Activated T-cell treated with anti-CD3 and anti-CD28 coated beads for 1 hour (primary cell): ENCODE measurements around the gene FNBP1.
A peak's percentile ranks its signal among the peaks of the same experiment; 100 is the strongest.
"Not testable (repeated sequence)": the region's sequence is repeated elsewhere in the genome, so short reads cannot be mapped to it uniquely, and the experiment has no call there.

Source experiments
- DNase-seq: peaks from one replicate; pipeline ENCODE4 v3.0.0-alpha.2; 2020; ENCODE audit warnings: low read depth

The FNBP1 gene

GRCh38 chr9:129953736-129954135 is 89.3 kb downstream of the FNBP1 start:
- DNase-seq = no peak

DNA sequence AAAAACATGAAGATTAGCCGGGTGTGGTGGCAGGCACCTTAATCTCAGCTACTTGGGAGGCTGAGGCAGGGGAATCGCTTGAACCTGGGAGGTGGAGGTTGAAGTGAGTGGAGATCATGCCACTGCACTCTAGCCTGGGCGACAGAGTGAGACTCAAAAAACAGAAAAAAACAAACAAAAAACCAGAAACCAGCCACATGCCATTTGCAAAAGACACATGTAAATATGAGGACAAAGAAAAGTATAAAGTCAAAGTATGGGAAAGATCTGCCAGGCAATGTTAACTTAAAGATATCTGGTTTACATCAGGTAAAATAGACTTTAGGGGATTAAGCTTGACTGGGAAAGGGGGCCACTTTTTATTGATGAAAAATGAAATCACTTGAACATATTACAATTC is 90.7 kb downstream of the FNBP1 start:
- DNase-seq = no peak

DNA sequence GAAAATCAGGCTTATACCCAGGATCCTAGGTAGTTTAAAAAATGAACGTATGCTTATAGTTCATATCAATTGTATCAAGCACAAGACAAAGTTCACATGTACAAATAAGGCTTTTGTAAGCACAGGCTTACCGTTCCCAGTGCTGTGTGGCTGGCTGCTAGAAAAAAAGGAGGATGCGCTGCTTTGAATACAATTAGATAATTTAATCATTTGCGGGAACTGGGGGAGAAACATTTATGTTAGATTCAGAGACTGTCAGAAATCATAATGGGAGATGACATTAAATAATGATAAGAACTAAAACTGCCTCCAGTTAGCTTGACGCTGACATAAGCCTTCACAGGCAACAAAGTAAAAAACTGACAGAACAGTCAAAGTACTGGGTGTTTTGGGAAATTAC is 93.2 kb downstream of the FNBP1 start:
- DNase-seq = no peak

DNA sequence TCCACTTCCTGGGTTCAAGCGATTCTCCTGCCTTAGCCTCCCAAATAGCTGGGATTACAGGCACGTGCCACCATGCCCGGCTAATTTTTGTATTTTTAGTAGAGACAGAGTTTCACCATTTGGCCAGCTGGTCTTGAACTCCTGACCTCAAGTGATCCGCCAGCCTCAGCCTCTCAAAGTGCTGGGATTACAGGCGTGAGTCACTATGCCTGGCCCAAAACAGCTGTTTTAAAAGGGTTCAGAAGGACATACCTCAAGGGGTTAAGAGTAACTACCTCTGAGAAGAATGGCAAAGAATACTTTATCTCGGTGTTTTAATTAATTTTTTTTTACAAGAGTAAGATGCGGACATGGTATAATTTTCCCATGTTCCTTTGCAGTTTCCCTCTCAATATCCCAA is 94.4 kb downstream of the FNBP1 start:
- DNase-seq = not testable (repeated sequence)

- DNase-seq = no peak
Observed at GRCh38 chr9:129946246-129946995, 96.6 kb downstream of the FNBP1 start.

- no peak for DNase-seq
Observed at GRCh38 chr9:129945314-129945713, 97.7 kb downstream of the FNBP1 start.

- DNase-seq = peak; percentile 11
Observed at GRCh38 chr9:129944506-129945116, 98.4 kb downstream of the FNBP1 start.

DNA sequence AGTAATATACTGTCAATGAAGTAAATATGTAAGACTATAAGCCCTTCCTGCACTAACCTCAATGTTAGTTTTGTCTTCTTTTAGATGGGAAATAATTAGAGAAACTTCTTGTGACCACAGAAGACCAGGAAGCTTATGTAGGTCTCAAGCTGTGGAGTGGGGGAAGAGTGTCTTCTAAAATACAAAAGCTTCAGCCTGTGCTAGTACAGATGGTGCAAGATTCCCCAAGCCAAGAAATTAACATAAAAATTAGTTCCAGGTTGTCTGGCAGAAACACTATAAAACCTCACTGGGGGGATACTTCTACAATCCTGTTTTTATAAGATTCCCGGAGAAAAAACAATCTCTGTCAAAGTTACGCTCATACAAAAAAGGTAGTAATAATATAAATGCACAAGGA is 103.6 kb downstream of the FNBP1 start:
- no peak for DNase-seq

DNA sequence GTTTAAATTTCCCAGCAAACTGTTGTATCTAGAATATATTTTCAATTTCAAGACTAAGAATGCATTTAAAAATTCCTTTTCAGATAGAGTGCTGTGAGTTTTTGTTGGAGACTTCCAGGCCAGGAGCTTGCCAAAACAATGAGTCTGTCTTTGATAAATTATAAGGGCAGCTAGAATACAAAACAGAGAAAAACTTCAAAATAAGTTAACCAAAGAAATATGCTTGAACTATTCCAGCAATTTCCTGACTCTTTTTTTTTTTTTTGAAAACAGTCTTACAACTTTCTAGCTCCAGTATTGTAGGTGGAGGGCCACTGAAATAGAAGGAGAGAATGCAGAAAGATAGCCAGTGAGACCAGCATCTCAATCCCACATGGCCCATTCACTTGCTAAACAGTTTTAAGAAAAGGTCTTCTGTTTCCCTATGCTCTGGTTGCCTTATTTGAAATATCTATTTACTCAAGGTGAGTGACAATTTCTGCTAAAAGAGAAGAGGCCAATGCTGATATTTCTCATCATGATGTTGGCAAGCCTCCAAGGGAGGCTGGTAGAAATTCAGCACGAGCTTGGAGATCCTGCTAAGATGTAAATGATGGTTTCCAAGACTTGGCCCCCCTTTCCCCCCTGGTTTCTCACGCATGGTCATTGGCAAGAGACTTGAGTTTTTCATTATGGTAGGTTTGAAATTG is 104.6 kb downstream of the FNBP1 start:
- DNase-seq = no peak

- not testable (repeated sequence) for DNase-seq
Observed at GRCh38 chr9:129937879-129938278, 105.1 kb downstream of the FNBP1 start.

DNA sequence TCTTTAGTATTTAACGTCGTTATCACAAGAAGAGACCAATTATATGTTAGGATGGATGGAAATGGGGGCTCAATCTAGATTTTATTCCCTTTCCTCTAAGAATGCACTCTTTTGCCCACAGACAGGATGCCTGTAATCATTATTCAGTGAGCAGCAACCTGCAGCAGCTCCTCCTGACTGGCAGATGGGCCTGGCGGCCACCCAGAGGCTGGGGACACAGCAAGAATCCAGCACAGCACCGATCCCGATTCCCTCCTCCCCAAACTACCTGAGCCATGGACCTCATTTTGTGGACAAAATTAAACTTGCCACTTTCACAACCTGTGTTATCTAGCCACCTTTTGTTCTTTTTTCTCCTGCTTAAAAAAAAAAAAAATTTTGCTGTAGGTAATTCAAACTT is 106.8 kb downstream of the FNBP1 start:
- DNase-seq = no peak

- no peak for DNase-seq
Observed at GRCh38 chr9:129934780-129935179, 108.2 kb downstream of the FNBP1 start.

GRCh38 chr9:129934041-129934591 is 108.9 kb downstream of the FNBP1 start:
- no peak for DNase-seq

GRCh38 chr9:129933185-129934040 is 109.6 kb downstream of the FNBP1 start:
- DNase-seq = no peak

DNA sequence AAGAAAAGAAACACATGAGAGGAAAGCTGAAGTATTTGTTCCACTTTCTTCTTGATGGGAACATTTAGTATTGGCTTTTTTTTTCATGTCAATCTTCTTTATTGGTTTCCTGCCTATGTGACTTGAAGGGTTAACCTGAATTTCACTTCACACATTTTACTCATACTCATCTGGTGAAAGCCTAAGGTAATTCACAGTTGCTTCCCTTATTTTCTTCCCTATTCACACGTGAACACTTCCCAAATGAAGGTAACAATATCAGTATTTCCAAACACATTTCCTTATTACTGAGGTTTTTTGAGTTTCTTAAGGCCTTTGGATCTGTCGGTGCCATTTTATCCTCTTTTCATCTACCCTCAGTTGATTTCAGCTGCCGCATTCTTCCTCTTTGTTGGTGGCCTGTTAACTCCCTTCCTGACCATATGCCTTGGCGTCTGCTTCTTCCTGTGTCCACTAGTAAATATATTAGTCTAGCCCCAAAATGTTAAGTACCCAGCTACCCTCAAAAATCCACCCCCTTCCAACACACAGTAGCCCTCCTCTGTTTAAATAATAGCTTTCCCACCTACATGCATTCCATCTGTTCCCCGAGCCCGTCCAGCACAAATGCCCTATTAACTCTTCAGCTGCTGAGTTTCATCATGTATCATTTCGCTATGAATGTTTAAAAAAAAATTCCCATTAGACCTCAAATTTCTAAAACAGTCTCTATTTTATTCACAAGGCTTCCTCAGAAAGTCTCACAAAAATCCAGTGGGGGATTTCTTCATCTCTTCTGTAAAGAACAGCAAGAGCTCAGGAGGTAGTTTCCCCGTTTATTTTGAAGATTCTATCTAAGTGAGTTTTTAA is 110.5 kb downstream of the FNBP1 start:
- no peak for DNase-seq

DNA sequence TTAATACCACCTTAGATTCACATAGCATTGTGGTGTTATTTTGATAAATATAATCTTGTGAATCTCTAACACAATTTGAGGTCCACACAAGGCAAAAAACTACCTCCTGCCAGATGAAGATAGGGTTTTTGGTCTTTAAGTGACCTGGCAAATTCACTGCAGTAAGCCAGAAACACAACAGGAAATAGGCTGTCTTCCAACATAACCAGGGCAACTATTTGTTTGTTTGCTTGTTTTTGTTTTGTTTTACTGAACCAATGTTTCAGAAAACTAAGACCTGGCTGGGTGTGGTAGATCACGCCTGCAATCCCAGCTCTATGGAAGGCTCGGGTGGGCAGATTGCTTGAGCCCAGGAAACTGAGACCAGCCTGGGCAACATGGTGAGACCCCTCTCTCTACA is 112.2 kb downstream of the FNBP1 start:
- no peak for DNase-seq

GRCh38 chr9:129929496-129930125 is 113.4 kb downstream of the FNBP1 start:
- DNase-seq = no peak

DNA sequence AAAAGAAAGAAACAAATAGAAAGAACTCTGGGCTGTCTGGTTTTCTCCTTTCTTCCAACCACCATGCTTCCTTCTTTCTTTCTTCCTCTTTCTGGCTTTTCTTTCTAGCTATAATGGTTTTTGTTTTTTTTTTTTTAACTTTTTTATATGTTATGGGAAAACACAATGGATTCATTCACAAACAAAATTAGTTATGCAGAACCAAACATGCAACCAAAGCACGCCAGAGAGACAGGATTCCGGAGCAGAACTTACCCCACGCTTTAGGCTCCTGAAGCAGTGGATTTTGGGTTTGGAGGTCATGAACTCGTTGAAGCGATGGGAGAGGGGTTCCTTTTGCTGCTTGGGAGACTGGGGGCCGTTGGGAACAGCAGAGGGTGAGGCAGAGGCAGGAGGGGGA is 119.4 kb downstream of the FNBP1 start:
- DNase-seq = no peak

- DNase-seq = no peak
Observed at GRCh38 chr9:129921905-129922304, 121.1 kb downstream of the FNBP1 start.

DNA sequence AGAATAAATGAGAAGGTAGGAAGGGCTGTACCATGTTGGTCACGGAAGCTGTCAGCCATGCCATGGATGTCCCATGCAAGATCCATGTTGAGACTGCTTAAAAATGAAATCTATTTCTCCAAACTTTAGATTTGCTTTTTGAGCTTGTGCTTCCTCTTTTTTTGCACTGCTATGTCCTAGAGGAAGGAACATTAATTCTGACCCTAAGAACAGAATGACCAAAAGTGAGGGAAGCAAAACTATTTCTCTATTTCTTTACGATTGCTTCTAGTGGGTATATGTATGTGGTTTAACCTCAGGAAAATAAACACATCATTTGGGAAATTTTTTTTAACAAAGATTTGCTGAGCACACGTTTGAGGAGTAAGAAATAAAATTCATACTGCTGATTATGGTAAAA is 123.1 kb downstream of the FNBP1 start:
- DNase-seq = no peak

DNA sequence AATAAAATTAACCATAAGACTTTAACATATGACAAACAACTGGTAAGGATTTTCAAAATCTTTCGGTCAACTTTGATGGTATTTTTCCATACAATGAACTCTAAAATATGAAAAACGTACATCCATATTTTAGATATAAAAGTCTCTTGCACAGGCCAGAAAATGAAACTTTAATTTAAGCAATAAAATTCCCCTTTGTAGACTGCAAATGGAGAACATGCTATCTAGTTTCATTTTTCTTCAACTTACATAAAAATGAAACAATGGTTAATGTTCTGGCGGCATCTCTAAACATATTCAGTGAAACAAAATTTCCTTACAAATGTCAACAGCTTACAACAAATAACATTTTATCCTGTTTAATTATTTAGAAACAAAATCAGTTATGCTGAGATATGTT is 123.7 kb downstream of the FNBP1 start:
- no peak for DNase-seq
